K562 (cell line): ENCODE data around the gene CRYBA1. TPM values are rescaled to one million over a fixed set of nuclear protein-coding genes. Genes with fewer than 3 reads are reported as not detected.

ENCODE experiments used
- CTBP1 ChIP-seq: fragments of 450-650 bp; IDR thresholded peaks from 2 replicates; pipeline ENCODE4 v1.6.1; 2016; ENCODE audit warnings: borderline replicate concordance
- CXXC5 ChIP-seq: fragments of 250-450 bp; sonication (Bioruptor Pico); IDR thresholded peaks from 2 replicates; pipeline ENCODE4 v1.8.0; 2022; ENCODE audit warnings: inconsistent platforms, mild to moderate bottlenecking, moderate library complexity
- ELF1 ChIP-seq: fragments of 200-800 bp; sonication (Bioruptor generic); IDR thresholded peaks from 2 replicates; pipeline ENCODE4 v1.6.1; 2016; ENCODE audit warnings: missing genetic modification characterization, missing compliant biosample characterization
- GABPB2 ChIP-seq: fragments of 250-450 bp; sonication (Bioruptor Pico); conservative IDR thresholded peaks from 2 replicates; pipeline ENCODE4 v1.5.1; 2021; ENCODE audit warnings: mild to moderate bottlenecking
- KLF6 ChIP-seq: fragments of 250-450 bp; sonication (Bioruptor Pico); IDR thresholded peaks from 2 replicates; pipeline ENCODE4 v1.4.0; 2020; ENCODE audit warnings: mild to moderate bottlenecking, moderate library complexity, borderline replicate concordance
- MAFG ChIP-seq: fragments of 450-650 bp; conservative IDR thresholded peaks from 2 replicates; pipeline ENCODE4 v1.6.1; 2016; ENCODE audit warnings: missing genetic modification characterization, missing compliant biosample characterization
- MAZ ChIP-seq, 2 experiments: fragments of 450-650 bp in 1 of 2; sonication (generic) in 1 of 2; formaldehyde crosslinking; IDR thresholded peaks in 1 of 2; conservative IDR thresholded peaks in 1 of 2; 2 replicates each; pipeline versions ENCODE4 v1.4.0 to v1.5.0; 2020; ENCODE audit warnings: mild to moderate bottlenecking in 1 of 2, missing genetic modification reagents in 1 of 2
- MTA1 ChIP-seq: fragments of 450-650 bp; IDR thresholded peaks from 2 replicates; pipeline ENCODE4 v1.6.1; 2017; ENCODE audit warnings: borderline replicate concordance
- NR2C2 ChIP-seq, 2 experiments: fragments of 200-800 bp in 1 of 2; sonication (Bioruptor generic) in 1 of 2; sonication (generic) in 1 of 2; formaldehyde crosslinking in 1 of 2; IDR thresholded peaks; 2 replicates each; pipeline versions ENCODE4 v1.6.1 to v1.8.0; 2016 to 2022; ENCODE audit warnings: mild to moderate bottlenecking in 1 of 2, missing compliant biosample characterization in 1 of 2, missing genetic modification characterization in 1 of 2, missing genetic modification reagents in 1 of 2
- SNIP1 ChIP-seq: fragments of 450-650 bp; IDR thresholded peaks from 2 replicates; pipeline ENCODE4 v1.7.1; 2017; ENCODE audit warnings: low read depth, mild to moderate bottlenecking
- SNRNP70 ChIP-seq: fragments of 200-400 bp; formaldehyde crosslinking; optimal IDR thresholded peaks from 2 replicates; pipeline ENCODE3; 2017; ENCODE audit warnings: low read depth, low read length
- SPI1 ChIP-seq: IDR thresholded peaks from 2 replicates; pipeline ENCODE4 v1.6.1; 2011; ENCODE audit warnings: low read depth, low read length, control low read depth, borderline replicate concordance
- ZNF184 ChIP-seq: sonication (generic); formaldehyde crosslinking; IDR thresholded peaks from 2 replicates; pipeline ENCODE4 v1.5.0; 2020; ENCODE audit warnings: missing genetic modification reagents
- ZNF324 ChIP-seq: fragments of 250-450 bp; sonication (Bioruptor Pico); IDR thresholded peaks from 2 replicates; pipeline ENCODE4 v1.4.0; 2020; ENCODE audit warnings: mild to moderate bottlenecking
- ZNF41 ChIP-seq: fragments of 250-450 bp; sonication (Bioruptor Pico); conservative IDR thresholded peaks from 2 replicates; pipeline ENCODE4 v1.4.0; 2020; ENCODE audit warnings: mild to moderate bottlenecking
- ZNF449 ChIP-seq: fragments of 250-450 bp; sonication (Bioruptor Pico); IDR thresholded peaks from 2 replicates; pipeline ENCODE4 v1.8.0; 2022; ENCODE audit warnings: moderate library complexity, mild to moderate bottlenecking, inconsistent platforms
- ZNF707 ChIP-seq: fragments of 250-450 bp; sonication (Bioruptor Pico); conservative IDR thresholded peaks from 2 replicates; pipeline ENCODE4 v1.8.0; 2022; ENCODE audit warnings: inconsistent platforms, mild to moderate bottlenecking, moderate library complexity
- polyA plus RNA-seq, 8 experiments: library from polyadenylated mRNA; depleted of rRNA in 4 of 8; stranded (reverse) in 5 of 8; unstranded in 3 of 8; fragments of >200 nt; fragmentation: Nextera tagmentation in 2 of 8; fragmentation: Illumina TruSeq in 1 of 8; extraction: Ambion mirVana in 2 of 8; extraction: Trizol in 1 of 8; gene quantifications; 2 replicates each; pipeline versions ENCODE4 v1.2.1 to v1.2.3, GENCODE V29; 2011 to 2014; ENCODE audit warnings: inconsistent platforms in 1 of 8, missing spikeins in 1 of 8
- total RNA-seq, 7 experiments: library from RNA; depleted of rRNA in 6 of 7; stranded (reverse); fragments of >200 nt in 6 of 7; fragmentation: Illumina TruSeq in 2 of 7; extraction: Trizol in 2 of 7; gene quantifications; 2 replicates each; pipeline versions ENCODE4 v1.2.1 to v1.2.3, GENCODE V29; 2011 to 2021; ENCODE audit warnings: low replicate concordance in 1 of 7
- TF ChIP-seq, protein P1 (sequence below), 2 experiments: IDR thresholded peaks in 1 of 2; conservative IDR thresholded peaks in 1 of 2; 2 replicates each; pipeline ENCODE4 v1.6.1; 2016; ENCODE audit warnings: low read depth in 2 of 2, mild to moderate bottlenecking in 1 of 2, missing compliant biosample characterization in 1 of 2, missing genetic modification characterization in 1 of 2, moderate library complexity in 1 of 2
- TF ChIP-seq, protein P2 (sequence below): fragments of 450-650 bp; formaldehyde crosslinking; IDR thresholded peaks from 2 replicates; pipeline ENCODE4 v1.4.0; 2020; ENCODE audit warnings: mild to moderate bottlenecking, moderate library complexity
- TF ChIP-seq, protein P3 (sequence below): fragments of 450-650 bp; IDR thresholded peaks from 2 replicates; pipeline ENCODE4 v1.6.1; 2016; ENCODE audit warnings: mild to moderate bottlenecking

Gene CRYBA1
- total and polyA plus RNA-seq, 9 of the 15 experiments (the other 6 are each of a cell fraction or from before 2014, with no cell fraction given), result not detected

DNA sequence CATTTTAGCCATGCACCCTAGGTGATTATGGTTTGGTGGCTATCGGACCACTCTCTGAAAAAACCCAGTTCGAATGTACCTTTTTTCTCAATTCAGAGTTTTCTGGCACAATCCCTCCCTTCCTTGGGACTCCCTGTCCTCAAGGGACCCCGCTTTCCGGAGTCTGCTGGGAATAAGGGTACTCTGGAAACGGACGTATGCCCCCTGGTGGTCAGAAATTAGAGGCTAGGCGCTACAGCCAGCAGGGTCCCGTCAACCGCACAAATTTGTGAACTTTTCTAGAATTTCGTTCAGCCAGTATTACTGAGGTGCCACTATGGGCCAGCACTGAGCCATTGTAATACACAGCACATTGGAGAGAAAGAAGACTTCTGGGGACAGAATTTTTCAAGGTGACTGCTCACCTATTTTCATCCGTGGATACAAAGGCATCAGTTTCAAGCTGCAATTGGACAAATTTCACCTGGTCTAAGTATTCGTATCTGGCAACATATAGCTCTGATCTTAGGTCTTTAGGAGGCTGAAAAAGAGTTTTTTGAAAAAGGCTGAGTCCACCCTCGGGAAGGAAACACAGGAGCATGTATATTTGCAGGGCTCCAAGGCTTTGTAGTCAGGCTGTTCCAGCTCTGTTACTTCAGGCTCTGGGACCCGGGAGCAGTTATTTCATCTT is 27.1 kb upstream of the CRYBA1 start (continued):
- TF ChIP-seq GABPB2 (CRISPR knock-in tag) (no peak), ZNF184 (no peak), KLF6 (CRISPR knock-in tag) (no peak), SNIP1 (no peak), SNRNP70 (no peak), MAFG (no peak), CTBP1 (peak; percentile 51; the same call in 1 of the 2 replicates), MAZ (CRISPR knock-in tag; conservative IDR thresholded peaks at IDR 0.05 in 1 of 2, IDR thresholded peaks at IDR 0.05 in 1 of 2) (peak in 1 of 2 experiments; percentile 47; a peak in 1 of 4 replicates), ZNF449 (no peak), SPI1 (no peak), ZNF324 (CRISPR knock-in tag) (no peak), ZNF707 (CRISPR knock-in tag) (no peak), ZNF41 (CRISPR knock-in tag) (no peak), MTA1 (no peak), CXXC5 (peak; percentile 18; the same call in 1 of the 2 replicates), NR2C2 (CRISPR knock-in tag; IDR thresholded peaks at IDR 0.05) (no peak), NR2C2 (tag; IDR thresholded peaks at IDR 0.05) (no peak), ELF1 (tag) (no peak)
- TF ChIP-seq, protein P1, sequence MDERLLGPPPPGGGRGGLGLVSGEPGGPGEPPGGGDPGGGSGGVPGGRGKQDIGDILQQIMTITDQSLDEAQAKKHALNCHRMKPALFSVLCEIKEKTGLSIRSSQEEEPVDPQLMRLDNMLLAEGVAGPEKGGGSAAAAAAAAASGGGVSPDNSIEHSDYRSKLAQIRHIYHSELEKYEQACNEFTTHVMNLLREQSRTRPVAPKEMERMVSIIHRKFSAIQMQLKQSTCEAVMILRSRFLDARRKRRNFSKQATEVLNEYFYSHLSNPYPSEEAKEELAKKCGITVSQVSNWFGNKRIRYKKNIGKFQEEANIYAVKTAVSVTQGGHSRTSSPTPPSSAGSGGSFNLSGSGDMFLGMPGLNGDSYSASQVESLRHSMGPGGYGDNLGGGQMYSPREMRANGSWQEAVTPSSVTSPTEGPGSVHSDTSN (CRISPR knock-in tag; IDR thresholded peaks at IDR 0.05; ENCODE audit: low read depth), result no peak
- TF ChIP-seq, protein P1 (tag; conservative IDR thresholded peaks at IDR 0.05; ENCODE audit: low read depth), result no peak
- TF ChIP-seq, protein P2, sequence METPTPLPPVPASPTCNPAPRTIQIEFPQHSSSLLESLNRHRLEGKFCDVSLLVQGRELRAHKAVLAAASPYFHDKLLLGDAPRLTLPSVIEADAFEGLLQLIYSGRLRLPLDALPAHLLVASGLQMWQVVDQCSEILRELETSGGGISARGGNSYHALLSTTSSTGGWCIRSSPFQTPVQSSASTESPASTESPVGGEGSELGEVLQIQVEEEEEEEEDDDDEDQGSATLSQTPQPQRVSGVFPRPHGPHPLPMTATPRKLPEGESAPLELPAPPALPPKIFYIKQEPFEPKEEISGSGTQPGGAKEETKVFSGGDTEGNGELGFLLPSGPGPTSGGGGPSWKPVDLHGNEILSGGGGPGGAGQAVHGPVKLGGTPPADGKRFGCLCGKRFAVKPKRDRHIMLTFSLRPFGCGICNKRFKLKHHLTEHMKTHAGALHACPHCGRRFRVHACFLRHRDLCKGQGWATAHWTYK (CRISPR knock-in tag), result no peak
- TF ChIP-seq, protein P3, sequence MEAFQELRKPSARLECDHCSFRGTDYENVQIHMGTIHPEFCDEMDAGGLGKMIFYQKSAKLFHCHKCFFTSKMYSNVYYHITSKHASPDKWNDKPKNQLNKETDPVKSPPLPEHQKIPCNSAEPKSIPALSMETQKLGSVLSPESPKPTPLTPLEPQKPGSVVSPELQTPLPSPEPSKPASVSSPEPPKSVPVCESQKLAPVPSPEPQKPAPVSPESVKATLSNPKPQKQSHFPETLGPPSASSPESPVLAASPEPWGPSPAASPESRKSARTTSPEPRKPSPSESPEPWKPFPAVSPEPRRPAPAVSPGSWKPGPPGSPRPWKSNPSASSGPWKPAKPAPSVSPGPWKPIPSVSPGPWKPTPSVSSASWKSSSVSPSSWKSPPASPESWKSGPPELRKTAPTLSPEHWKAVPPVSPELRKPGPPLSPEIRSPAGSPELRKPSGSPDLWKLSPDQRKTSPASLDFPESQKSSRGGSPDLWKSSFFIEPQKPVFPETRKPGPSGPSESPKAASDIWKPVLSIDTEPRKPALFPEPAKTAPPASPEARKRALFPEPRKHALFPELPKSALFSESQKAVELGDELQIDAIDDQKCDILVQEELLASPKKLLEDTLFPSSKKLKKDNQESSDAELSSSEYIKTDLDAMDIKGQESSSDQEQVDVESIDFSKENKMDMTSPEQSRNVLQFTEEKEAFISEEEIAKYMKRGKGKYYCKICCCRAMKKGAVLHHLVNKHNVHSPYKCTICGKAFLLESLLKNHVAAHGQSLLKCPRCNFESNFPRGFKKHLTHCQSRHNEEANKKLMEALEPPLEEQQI, result no peak
